ENCODE results near the gene ABHD11. TPM values are rescaled to one million over a fixed set of nuclear protein-coding genes. Genes with fewer than 3 reads are reported as not detected.
A peak's percentile ranks its signal among the peaks of the same experiment; 100 is the strongest.

ABHD11 gene
- total and polyA plus RNA-seq, 4 donors: 22.2 to 52.9 (median 40.3) TPM

- DNase-seq (no peak), ATAC-seq (ENCODE audit: insufficient read depth, low FRiP score) (no peak)
- H3K9me3 ChIP-seq (ENCODE audit: control insufficient read depth in 4 of 4, insufficient read depth in 3 of 4, low read length in 3 of 4): no peaks in the 10 kb centered on the region
- H3K27me3 ChIP-seq (ENCODE audit: control insufficient read depth in 3 of 3, insufficient read depth in 3 of 3, low read length in 2 of 3): no peaks in the 10 kb centered on the region
- peaks cover 0 to 3% (median 0%) of the 10 kb centered on the region in 5 donors for H3K4me1 ChIP-seq (ENCODE audit: control insufficient read depth in 5 of 5, insufficient read depth in 5 of 5, low read length in 5 of 5)
- 58 to 80% methylated on average over 16 of the region's 16 CpGs for WGBS, 2 donors
- no peaks in the 10 kb centered on the region for H3K36me3 ChIP-seq (ENCODE audit: control insufficient read depth in 4 of 4, insufficient read depth in 4 of 4, low read length in 4 of 4)
- TF ChIP-seq CTCF (IDR thresholded peaks at IDR 0.05; ENCODE audit: control extremely low read depth, extremely low read depth): no peak
- no peak overlapping the region for H3K9ac ChIP-seq (ENCODE audit: insufficient read depth in 1 of 2, low read length in 2 of 2)
- H3K27ac ChIP-seq (ENCODE audit: low read depth in 1 of 2, low read length in 1 of 2): no peak overlapping the region
- H3K4me3 ChIP-seq: no peak overlapping the region
Measured at GRCh38 chr7:73749931-73750776, 11.6 kb upstream of the ABHD11 start.

GRCh38 chr7:73746378-73746777, 7.8 kb upstream of the ABHD11 start:
- Histone ChIP-seq H3K9ac (ENCODE audit: insufficient read depth in 1 of 2, low read length in 2 of 2) (no peak overlapping the region), H3K27me3 (ENCODE audit: control insufficient read depth in 3 of 3, insufficient read depth in 3 of 3, low read length in 2 of 3) (peaks cover 0 to 4% (median 0%) of the 10 kb centered on the region in 3 donors), H3K9me3 (ENCODE audit: control insufficient read depth in 4 of 4, insufficient read depth in 3 of 4, low read length in 3 of 4) (no peaks in the 10 kb centered on the region), H3K36me3 (ENCODE audit: control insufficient read depth in 4 of 4, insufficient read depth in 4 of 4, low read length in 4 of 4) (no peaks in the 10 kb centered on the region), H3K27ac (ENCODE audit: low read depth in 1 of 2, low read length in 1 of 2) (peak overlapping the region in 1 of 2 donors; percentile 45), H3K4me3 (no peak overlapping the region), H3K4me1 (ENCODE audit: control insufficient read depth in 5 of 5, insufficient read depth in 5 of 5, low read length in 5 of 5) (peaks cover 0 to 4% (median 0%) of the 10 kb centered on the region in 5 donors)
- ATAC-seq (ENCODE audit: insufficient read depth, low FRiP score) (no peak), DNase-seq (no peak)
- WGBS, 2 donors: 55 to 62% methylated on average over 4 of the region's 4 CpGs
- TF ChIP-seq CTCF (IDR thresholded peaks at IDR 0.05; ENCODE audit: control extremely low read depth, extremely low read depth): no peak

GRCh38 chr7:73742753-73743641, 4.4 kb upstream of the ABHD11 start:
- H3K27ac ChIP-seq (ENCODE audit: low read depth in 1 of 2, low read length in 1 of 2): peak overlapping the region in 1 of 2 donors; percentile 87
- H3K36me3 ChIP-seq (ENCODE audit: control insufficient read depth in 4 of 4, insufficient read depth in 4 of 4, low read length in 4 of 4): no peaks in the 10 kb centered on the region
- peaks cover 0 to 4% (median 2%) of the 10 kb centered on the region in 5 donors for H3K4me1 ChIP-seq (ENCODE audit: control insufficient read depth in 5 of 5, insufficient read depth in 5 of 5, low read length in 5 of 5)
- TF ChIP-seq CTCF (IDR thresholded peaks at IDR 0.05; ENCODE audit: control extremely low read depth, extremely low read depth): no peak
- H3K27me3 ChIP-seq (ENCODE audit: control insufficient read depth in 3 of 3, insufficient read depth in 3 of 3, low read length in 2 of 3): peaks cover 0 to 4% (median 0%) of the 10 kb centered on the region in 3 donors
- no peak overlapping the region for H3K4me3 ChIP-seq
- peak; percentile 76 to 91 (median 88) for DNase-seq
- 37 to 54% methylated on average over 35 of the region's 35 CpGs for WGBS, 2 donors
- peak; percentile 7 for ATAC-seq (ENCODE audit: insufficient read depth, low FRiP score)
- H3K9ac ChIP-seq (ENCODE audit: insufficient read depth in 1 of 2, low read length in 2 of 2): peak overlapping the region; percentile 55 to 90
- no peaks in the 10 kb centered on the region for H3K9me3 ChIP-seq (ENCODE audit: control insufficient read depth in 4 of 4, insufficient read depth in 3 of 4, low read length in 3 of 4)

Data from lung (tissue), 12 donors.